WTC11 (cell line): ENCODE data around the gene C1orf232.

Source experiments
- ATF3 ChIP-seq: sonication (generic); formaldehyde crosslinking; conservative IDR thresholded peaks from 2 replicates; pipeline ENCODE4 v1.8.1; 2022; ENCODE audit warnings: mild to moderate bottlenecking, missing genetic modification reagents
- CREM ChIP-seq: sonication (generic); formaldehyde crosslinking; IDR thresholded peaks from 2 replicates; pipeline ENCODE4 v1.8.1; 2022; ENCODE audit warnings: mild to moderate bottlenecking, missing genetic modification reagents, moderate library complexity
- CTCF ChIP-seq: fragments of 200-600 bp; IDR thresholded peaks from 2 replicates; pipeline ENCODE4 v1.8.0; 2022; ENCODE audit warnings: antibody characterized with exemption
- ETV6 ChIP-seq: sonication (generic); formaldehyde crosslinking; IDR thresholded peaks from 2 replicates; pipeline ENCODE4 v1.8.1; 2022; ENCODE audit warnings: mild to moderate bottlenecking, missing genetic modification reagents
- IRF1 ChIP-seq: sonication (generic); formaldehyde crosslinking; IDR thresholded peaks from 2 replicates; pipeline ENCODE4 v1.8.0; 2023; ENCODE audit warnings: missing genetic modification reagents
- JUN ChIP-seq: sonication (generic); formaldehyde crosslinking; IDR thresholded peaks from 2 replicates; pipeline ENCODE4 v1.8.0; 2023; ENCODE audit warnings: mild to moderate bottlenecking, missing genetic modification reagents
- STAT6 ChIP-seq: sonication (generic); formaldehyde crosslinking; conservative IDR thresholded peaks from 2 replicates; pipeline ENCODE4 v1.8.1; 2023; ENCODE audit warnings: mild to moderate bottlenecking, low read depth, missing genetic modification reagents, moderate library complexity
- USF1 ChIP-seq: sonication (generic); formaldehyde crosslinking; IDR thresholded peaks from 2 replicates; pipeline ENCODE4 v1.8.0; 2022; ENCODE audit warnings: mild to moderate bottlenecking, missing genetic modification reagents
- USF2 ChIP-seq: sonication (generic); formaldehyde crosslinking; IDR thresholded peaks from 2 replicates; pipeline ENCODE4 v1.8.1; 2023; ENCODE audit warnings: mild to moderate bottlenecking, missing genetic modification reagents, moderate library complexity
- ZNF263 ChIP-seq: sonication (generic); formaldehyde crosslinking; IDR thresholded peaks from 2 replicates; pipeline ENCODE4 v1.8.1; 2022; ENCODE audit warnings: low read depth, mild to moderate bottlenecking, moderate library complexity, missing genetic modification reagents
- ZSCAN18 ChIP-seq: fragments of 250-450 bp; sonication (Bioruptor Pico); IDR thresholded peaks from 2 replicates; pipeline ENCODE4 v2.1.2; 2022; ENCODE audit warnings: mild to moderate bottlenecking, moderate library complexity

- no peak for TF ChIP-seq USF1 (CRISPR knock-in tag)
- TF ChIP-seq STAT6 (CRISPR knock-in tag), result no peak
- no peak for TF ChIP-seq CREM (CRISPR knock-in tag)
- TF ChIP-seq ATF3, result no peak
- no peak for TF ChIP-seq CTCF
- TF ChIP-seq ZNF263 (CRISPR knock-in tag), result no peak
- TF ChIP-seq IRF1 (CRISPR knock-in tag), result no peak
- TF ChIP-seq USF2 (CRISPR knock-in tag), result no peak
- TF ChIP-seq ETV6 (CRISPR knock-in tag), result no peak
- TF ChIP-seq JUN (CRISPR knock-in tag), result no peak
- TF ChIP-seq ZSCAN18 (CRISPR knock-in tag), result no peak
Measured at GRCh38 chr1:26148887-26149286, 19.9 kb downstream of the C1orf232 start.
